ENCODE measurements around the gene AIF1.

AIF1 gene

GRCh38 chr6:31621320-31621939, 6.4 kb downstream of the AIF1 start:
- DNase-seq = no peak

GRCh38 chr6:31621991-31622390, 7.0 kb downstream of the AIF1 start:
- no peak for DNase-seq

- peak; percentile 18 for DNase-seq
Measured at GRCh38 chr6:31622684-31623091, 7.7 kb downstream of the AIF1 start.

GRCh38 chr6:31624070-31624469, 9.0 kb downstream of the AIF1 start:
- DNase-seq = no peak

- no peak for DNase-seq
Measured at GRCh38 chr6:31626952-31627351, 11.9 kb downstream of the AIF1 start.

- no peak for DNase-seq
Measured at GRCh38 chr6:31627690-31628287, 12.8 kb downstream of the AIF1 start.

GRCh38 chr6:31629014-31629413, 14.0 kb downstream of the AIF1 start:
- no peak for DNase-seq

- no peak for DNase-seq
Measured at GRCh38 chr6:31630177-31630934, 15.3 kb downstream of the AIF1 start.

- no peak for DNase-seq
Measured at GRCh38 chr6:31631209-31631608, 16.2 kb downstream of the AIF1 start.

GRCh38 chr6:31631681-31632278, 16.7 kb downstream of the AIF1 start:
- DNase-seq = no peak

- DNase-seq = no peak
Measured at GRCh38 chr6:31632279-31632946, 17.4 kb downstream of the AIF1 start.

GRCh38 chr6:31633447-31633846, 18.4 kb downstream of the AIF1 start:
- DNase-seq = no peak

- no peak for DNase-seq
Measured at GRCh38 chr6:31634131-31634530, 19.1 kb downstream of the AIF1 start.

- no peak for DNase-seq
Measured at GRCh38 chr6:31634969-31635575, 20.0 kb downstream of the AIF1 start.

- no peak for DNase-seq
Measured at GRCh38 chr6:31636698-31637596, 21.9 kb downstream of the AIF1 start.

- DNase-seq = no peak
Measured at GRCh38 chr6:31639043-31639442, 24.0 kb downstream of the AIF1 start.

GRCh38 chr6:31639449-31639861, 24.4 kb downstream of the AIF1 start:
- DNase-seq = no peak

GRCh38 chr6:31640612-31641011, 25.6 kb downstream of the AIF1 start:
- DNase-seq = no peak

- DNase-seq = no peak
Measured at GRCh38 chr6:31641370-31641769, 26.3 kb downstream of the AIF1 start.

GRCh38 chr6:31642798-31643570, 27.9 kb downstream of the AIF1 start:
- DNase-seq = no peak

All from GF-D8 (cell line).